ENCODE measurements around the gene CRELD2. TPM values are rescaled to one million over a fixed set of nuclear protein-coding genes. Genes with fewer than 3 reads are reported as not detected.

The CRELD2 gene
- total and polyA plus RNA-seq, 2 of the 13 experiments (the other 11 are each of a cell fraction or from before 2014, with no cell fraction given): 17.2 to 44.7 TPM

GRCh38 chr22:49961601-49962011 is 43.2 kb downstream of the CRELD2 start (continued):
- TF ChIP-seq AGO2 (optimal IDR thresholded peaks at IDR 0.05; ENCODE audit: low read depth, low read length) (peak; percentile 94), ZNF556 (CRISPR knock-in tag; IDR thresholded peaks at IDR 0.05; ENCODE audit: borderline replicate concordance) (no peak), ELF4 (CRISPR knock-in tag; IDR thresholded peaks at IDR 0.05; ENCODE audit: borderline replicate concordance) (no peak), HOXA9 (CRISPR knock-in tag; IDR thresholded peaks at IDR 0.05; ENCODE audit: borderline replicate concordance) (peak; percentile 17; the same call in 1 of the 2 replicates), ZNF550 (CRISPR knock-in tag; IDR thresholded peaks at IDR 0.05; ENCODE audit: borderline replicate concordance) (no peak), NONO (IDR thresholded peaks at IDR 0.05) (no peak), NONO (CRISPR knock-in tag; conservative IDR thresholded peaks at IDR 0.05) (no peak; the same call in 1 of the 2 replicates), XBP1 (CRISPR knock-in tag; IDR thresholded peaks at IDR 0.05) (no peak), TBX2 (CRISPR knock-in tag; IDR thresholded peaks at IDR 0.05; ENCODE audit: borderline replicate concordance) (no peak; the same call in 1 of the 2 replicates), HMGA1 (CRISPR knock-in tag; conservative IDR thresholded peaks at IDR 0.05) (no peak), ATF7 (IDR thresholded peaks at IDR 0.05) (no peak), ATF7 (CRISPR knock-in tag; IDR thresholded peaks at IDR 0.05) (no peak), ZBTB3 (CRISPR knock-in tag; IDR thresholded peaks at IDR 0.05; ENCODE audit: borderline replicate concordance, low read depth) (no peak), ZNF576 (CRISPR knock-in tag; IDR thresholded peaks at IDR 0.05) (no peak), NFE2L1 (CRISPR knock-in tag; IDR thresholded peaks at IDR 0.05; ENCODE audit: borderline replicate concordance) (no peak), ZFP36 (IDR thresholded peaks at IDR 0.05; ENCODE audit: borderline replicate concordance, low read depth, low read length, partially characterized antibody) (no peak), ZNF572 (CRISPR knock-in tag; IDR thresholded peaks at IDR 0.05) (no peak), BRD4 (CRISPR knock-in tag; IDR thresholded peaks at IDR 0.05) (no peak), NFKB2 (CRISPR knock-in tag; IDR thresholded peaks at IDR 0.05; ENCODE audit: borderline replicate concordance) (no peak; the same call in 1 of the 2 replicates), CBFB (CRISPR knock-in tag; IDR thresholded peaks at IDR 0.05) (no peak), FOXP1 (IDR thresholded peaks at IDR 0.05) (no peak), FOXP1 (CRISPR knock-in tag; IDR thresholded peaks at IDR 0.05) (no peak), ZNF780A (CRISPR knock-in tag; IDR thresholded peaks at IDR 0.05) (no peak), ZNF710 (CRISPR knock-in tag; IDR thresholded peaks at IDR 0.05; ENCODE audit: borderline replicate concordance) (no peak)
- TF ChIP-seq, protein P1, sequence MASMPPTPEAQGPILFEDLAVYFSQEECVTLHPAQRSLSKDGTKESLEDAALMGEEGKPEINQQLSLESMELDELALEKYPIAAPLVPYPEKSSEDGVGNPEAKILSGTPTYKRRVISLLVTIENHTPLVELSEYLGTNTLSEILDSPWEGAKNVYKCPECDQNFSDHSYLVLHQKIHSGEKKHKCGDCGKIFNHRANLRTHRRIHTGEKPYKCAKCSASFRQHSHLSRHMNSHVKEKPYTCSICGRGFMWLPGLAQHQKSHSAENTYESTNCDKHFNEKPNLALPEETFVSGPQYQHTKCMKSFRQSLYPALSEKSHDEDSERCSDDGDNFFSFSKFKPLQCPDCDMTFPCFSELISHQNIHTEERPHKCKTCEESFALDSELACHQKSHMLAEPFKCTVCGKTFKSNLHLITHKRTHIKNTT (CRISPR knock-in tag; IDR thresholded peaks at IDR 0.05): no peak
- TF ChIP-seq, protein P2, sequence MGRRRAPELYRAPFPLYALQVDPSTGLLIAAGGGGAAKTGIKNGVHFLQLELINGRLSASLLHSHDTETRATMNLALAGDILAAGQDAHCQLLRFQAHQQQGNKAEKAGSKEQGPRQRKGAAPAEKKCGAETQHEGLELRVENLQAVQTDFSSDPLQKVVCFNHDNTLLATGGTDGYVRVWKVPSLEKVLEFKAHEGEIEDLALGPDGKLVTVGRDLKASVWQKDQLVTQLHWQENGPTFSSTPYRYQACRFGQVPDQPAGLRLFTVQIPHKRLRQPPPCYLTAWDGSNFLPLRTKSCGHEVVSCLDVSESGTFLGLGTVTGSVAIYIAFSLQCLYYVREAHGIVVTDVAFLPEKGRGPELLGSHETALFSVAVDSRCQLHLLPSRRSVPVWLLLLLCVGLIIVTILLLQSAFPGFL (CRISPR knock-in tag; IDR thresholded peaks at IDR 0.05): no peak
- TF ChIP-seq, protein P3, sequence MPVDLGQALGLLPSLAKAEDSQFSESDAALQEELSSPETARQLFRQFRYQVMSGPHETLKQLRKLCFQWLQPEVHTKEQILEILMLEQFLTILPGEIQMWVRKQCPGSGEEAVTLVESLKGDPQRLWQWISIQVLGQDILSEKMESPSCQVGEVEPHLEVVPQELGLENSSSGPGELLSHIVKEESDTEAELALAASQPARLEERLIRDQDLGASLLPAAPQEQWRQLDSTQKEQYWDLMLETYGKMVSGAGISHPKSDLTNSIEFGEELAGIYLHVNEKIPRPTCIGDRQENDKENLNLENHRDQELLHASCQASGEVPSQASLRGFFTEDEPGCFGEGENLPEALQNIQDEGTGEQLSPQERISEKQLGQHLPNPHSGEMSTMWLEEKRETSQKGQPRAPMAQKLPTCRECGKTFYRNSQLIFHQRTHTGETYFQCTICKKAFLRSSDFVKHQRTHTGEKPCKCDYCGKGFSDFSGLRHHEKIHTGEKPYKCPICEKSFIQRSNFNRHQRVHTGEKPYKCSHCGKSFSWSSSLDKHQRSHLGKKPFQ (CRISPR knock-in tag; IDR thresholded peaks at IDR 0.05; ENCODE audit: insufficient replicate concordance): peak; percentile 44

All from HepG2 (cell line).